Breast epithelium (tissue), 3 donors: ENCODE data around the gene NECTIN4.

ENCODE experiments used
- CTCF ChIP-seq, 3 donors: fragments of 450-650 bp; IDR thresholded peaks; one replicate each; pipeline ENCODE4 v1.5.1; 2016 to 2017; ENCODE audit warnings: antibody characterized with exemption in 3 of 3, mild to moderate bottlenecking in 3 of 3, moderate library complexity in 3 of 3
- POLR2A ChIP-seq: fragments of 450-650 bp; IDR thresholded peaks from one replicate; pipeline ENCODE4 v1.6.1; 2016; ENCODE audit warnings: antibody characterized with exemption, mild to moderate bottlenecking, moderate library complexity
- POLR2AphosphoS5 ChIP-seq, 3 donors: sonication (generic); formaldehyde crosslinking; IDR thresholded peaks; one replicate each; pipeline ENCODE4 v1.6.1; 2017; ENCODE audit warnings: antibody characterized with exemption in 3 of 3

- TF ChIP-seq POLR2AphosphoS5 (IDR thresholded peaks at IDR 0.05), result no peak
- TF ChIP-seq CTCF (IDR thresholded peaks at IDR 0.05), result no peak
- TF ChIP-seq POLR2A, result no peak
These were observed 7.2 kb upstream of the NECTIN4 start for GRCh38 chr1:161096530-161096929.
